GM19099 (cell line): ENCODE results near the gene EPHB6.
A peak's percentile ranks its signal among the peaks of the same experiment; 100 is the strongest.

Source experiments
- POLR2A ChIP-seq: IDR thresholded peaks from 3 replicates; pipeline ENCODE4 v1.6.1; 2011; ENCODE audit warnings: low read depth; ENCODE audit not compliant: insufficient read length; ENCODE audit errors: extremely low read depth

The EPHB6 gene, protein sequence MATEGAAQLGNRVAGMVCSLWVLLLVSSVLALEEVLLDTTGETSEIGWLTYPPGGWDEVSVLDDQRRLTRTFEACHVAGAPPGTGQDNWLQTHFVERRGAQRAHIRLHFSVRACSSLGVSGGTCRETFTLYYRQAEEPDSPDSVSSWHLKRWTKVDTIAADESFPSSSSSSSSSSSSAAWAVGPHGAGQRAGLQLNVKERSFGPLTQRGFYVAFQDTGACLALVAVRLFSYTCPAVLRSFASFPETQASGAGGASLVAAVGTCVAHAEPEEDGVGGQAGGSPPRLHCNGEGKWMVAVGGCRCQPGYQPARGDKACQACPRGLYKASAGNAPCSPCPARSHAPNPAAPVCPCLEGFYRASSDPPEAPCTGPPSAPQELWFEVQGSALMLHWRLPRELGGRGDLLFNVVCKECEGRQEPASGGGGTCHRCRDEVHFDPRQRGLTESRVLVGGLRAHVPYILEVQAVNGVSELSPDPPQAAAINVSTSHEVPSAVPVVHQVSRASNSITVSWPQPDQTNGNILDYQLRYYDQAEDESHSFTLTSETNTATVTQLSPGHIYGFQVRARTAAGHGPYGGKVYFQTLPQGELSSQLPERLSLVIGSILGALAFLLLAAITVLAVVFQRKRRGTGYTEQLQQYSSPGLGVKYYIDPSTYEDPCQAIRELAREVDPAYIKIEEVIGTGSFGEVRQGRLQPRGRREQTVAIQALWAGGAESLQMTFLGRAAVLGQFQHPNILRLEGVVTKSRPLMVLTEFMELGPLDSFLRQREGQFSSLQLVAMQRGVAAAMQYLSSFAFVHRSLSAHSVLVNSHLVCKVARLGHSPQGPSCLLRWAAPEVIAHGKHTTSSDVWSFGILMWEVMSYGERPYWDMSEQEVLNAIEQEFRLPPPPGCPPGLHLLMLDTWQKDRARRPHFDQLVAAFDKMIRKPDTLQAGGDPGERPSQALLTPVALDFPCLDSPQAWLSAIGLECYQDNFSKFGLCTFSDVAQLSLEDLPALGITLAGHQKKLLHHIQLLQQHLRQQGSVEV

DNA sequence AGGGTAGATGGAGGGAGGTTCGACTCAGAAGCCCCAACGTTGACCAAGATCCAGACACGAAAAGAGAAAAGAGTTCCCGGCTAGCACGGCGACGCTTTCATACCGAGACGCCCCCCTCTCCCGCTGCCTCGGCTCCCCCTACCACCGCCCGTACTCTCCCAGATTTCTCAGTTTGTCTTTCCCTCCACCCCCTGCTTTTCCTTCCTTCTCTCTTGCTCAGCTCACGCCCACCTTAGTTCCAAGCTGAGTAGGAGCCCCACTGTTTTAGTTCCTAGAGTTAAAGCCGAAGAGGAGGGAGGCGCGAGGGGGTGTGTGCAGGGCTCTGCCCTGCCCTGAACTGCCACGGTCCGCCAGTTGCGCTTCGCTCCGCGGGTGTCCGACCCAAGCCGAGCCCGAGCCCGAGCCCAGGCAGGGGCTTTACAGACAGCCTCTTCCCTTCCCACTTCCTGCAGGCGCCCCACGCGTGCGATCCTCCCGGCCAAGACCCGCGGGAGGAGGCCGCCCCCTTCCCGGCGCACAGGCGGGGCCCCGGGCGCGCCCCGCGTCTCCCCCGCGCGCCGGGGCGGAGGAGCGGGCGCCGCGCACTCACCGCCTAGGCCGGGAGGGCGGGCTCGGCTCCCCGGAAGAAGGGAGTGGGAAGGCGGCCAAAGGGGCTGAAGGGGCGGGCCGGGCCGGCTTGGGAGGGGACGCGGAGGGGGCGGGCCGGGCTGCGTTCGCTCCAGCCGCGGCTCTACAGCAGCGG is at the start of gene EPHB6:
TSS of gene EPHB6 (plus strand) at position 705 of the 742 bp plus-strand sequence. CDS start 8,152 bp downstream, outside the sequence.
- no peak for TF ChIP-seq POLR2A

DNA sequence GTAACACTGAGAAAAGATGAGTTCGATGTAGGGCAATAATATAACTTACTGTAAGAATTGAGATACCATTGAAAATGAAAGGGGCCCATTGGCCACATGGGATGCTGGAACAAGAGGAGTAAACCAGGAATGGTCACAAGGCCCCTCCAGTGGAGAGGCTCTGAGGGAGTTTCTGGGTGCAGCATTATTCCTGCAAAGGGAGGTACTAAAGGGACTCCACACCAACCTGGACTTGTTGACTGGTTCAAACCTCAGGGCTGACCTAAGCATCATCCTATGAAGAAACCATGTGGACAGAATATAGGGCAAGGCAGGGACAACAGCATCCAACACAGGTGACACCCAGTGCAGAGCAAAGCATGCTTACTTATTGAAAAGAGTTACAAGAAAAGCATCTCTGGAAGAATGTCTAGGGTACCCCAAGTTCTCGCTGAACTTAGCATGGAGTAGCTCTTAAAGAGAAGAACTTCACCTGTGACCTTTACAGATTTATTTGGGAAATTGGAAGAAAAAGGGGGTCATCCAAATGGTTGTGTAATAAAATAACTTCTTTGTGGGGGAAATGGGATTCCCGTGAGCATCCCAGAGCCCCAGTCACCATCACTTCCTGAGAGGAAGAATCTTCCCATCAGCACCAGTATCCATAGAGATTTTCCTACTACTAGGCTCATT is 49.4 kb upstream of the EPHB6 start:
- no peak for TF ChIP-seq POLR2A

DNA sequence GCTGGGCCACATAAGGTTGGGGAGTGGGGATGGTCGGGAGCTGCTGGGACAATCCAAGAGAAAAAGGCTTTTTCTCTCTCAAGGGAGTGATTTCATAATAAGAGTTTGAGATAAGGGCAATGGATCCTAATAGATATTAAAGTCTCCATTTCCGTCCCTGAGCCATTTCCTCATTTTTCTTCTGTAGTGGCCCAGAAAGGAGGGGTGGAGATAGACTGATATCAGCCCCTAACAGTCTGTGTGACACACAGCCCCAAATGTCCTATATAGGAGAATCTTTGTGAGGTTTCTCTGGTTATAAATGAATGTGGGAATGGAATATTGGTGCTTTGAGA is 48.9 kb upstream of the EPHB6 start:
- TF ChIP-seq POLR2A = no peak

DNA sequence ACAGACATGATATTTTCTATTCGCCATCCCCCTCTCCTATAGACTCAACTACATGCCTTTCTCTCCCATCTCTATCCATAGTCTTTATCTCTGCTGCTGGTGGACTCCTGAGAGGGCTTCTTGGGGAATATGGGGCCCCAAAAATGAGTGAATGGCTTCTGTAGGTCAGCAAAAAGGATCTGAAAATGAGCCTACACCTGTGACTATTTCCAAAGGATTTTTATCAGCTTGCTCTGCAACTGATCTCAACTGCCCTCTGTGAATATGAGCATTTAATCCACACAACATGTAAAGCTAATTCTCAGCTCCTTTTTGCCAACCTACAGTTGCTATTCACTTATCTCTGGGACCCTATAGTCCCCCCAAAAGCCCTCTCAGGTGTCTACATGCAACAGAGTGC is 47.9 kb upstream of the EPHB6 start:
- no peak for TF ChIP-seq POLR2A

DNA sequence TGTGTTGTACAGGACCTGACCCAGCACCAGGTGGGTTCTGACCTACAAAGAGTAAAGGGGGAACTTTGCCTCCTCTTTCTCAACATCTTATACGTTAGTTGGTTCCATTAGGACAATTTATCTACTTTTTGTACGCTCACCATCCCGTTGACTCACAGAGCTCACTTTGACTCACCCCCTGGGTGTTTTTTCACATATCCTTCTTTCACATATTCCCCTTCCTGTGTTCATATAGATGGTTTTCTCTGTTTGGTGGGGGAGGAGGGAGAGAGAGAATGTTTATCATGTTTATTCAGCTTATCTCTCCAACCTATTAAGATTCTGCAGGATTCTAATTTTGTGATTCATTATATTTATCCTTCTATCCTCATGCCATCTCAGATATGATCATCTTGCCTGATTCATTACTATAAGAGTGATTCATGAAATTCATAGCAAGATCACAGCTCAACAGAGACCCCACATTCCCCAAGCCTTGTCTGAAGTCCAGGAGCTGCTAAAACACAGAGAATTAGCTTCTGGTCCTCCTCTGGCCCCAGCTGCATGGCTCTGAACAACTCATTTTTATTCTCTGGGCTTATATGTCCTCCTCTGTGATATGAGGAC is 46.9 kb upstream of the EPHB6 start:
- no peak for TF ChIP-seq POLR2A

DNA sequence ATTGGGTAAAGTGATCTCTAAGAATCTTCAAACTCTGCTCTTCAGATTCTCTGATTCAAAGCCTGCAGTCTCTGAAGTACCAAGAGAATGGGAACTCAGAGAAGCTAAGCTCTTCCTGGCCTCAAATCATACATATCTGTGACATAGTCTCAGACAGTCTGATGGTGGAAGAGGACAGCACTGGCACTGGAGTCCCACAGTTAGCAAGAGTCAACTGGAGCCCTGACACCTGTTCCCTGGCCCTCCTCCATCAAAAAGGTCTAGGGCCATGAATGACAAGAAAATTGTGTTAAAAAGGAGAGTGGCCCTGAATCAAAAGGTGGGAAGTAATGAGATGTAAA is 46.4 kb upstream of the EPHB6 start:
- TF ChIP-seq POLR2A = no peak

DNA sequence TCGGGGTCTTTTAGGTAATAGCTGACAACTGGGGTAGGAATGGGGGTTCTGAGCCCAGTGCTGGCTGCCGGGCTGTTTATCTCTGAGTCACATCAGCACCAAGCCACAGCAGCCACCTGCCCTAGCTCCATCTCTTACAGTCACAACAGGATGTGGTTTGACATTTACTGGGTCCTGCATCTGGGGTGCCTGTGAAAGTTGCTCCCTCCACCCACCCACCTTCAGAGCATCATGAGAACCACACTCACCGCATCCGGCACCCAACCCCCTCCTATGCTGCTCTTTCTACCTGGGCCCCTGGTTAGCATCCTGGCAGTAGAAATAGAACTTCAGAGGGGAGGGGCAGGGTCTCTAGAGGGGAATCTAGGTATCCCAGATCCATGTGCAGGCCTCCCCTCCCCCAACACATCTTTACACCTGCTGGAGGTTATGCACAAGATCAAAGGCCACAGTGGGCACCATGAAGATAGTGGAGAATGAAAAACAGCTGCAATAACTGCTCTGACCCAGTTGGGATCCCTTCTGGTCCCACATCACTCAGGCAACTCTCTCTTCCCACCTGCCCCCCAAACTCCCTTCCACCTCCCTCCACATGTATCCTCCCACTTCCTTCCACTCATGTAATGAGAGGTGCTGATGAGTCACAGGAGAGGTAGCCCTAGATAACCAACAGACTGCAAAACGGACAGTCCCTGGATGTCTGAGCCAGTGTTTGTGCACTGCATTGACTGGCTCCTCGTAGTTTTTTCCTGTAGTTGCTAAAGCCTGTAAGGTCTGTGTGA is 45.9 kb upstream of the EPHB6 start:
- TF ChIP-seq POLR2A = peak; percentile 42

DNA sequence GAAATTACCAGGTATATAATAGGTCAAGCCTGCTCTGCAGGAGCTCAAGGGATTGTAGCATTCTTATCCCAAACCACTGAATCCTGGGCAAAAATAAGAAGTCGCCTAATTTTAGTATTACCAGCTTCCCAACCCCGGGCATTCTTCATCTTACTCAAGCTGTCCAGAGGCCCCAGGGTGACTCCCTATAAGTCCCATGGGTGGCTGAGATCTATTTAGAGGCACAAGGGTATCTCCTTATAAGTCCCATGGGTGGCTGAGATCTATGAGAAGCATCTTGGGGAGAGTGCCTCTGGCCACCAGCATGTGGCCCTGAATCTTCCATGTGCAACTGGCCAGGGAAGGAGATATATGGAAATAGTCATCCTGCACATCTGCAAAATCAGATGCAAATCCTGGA is 45.2 kb upstream of the EPHB6 start:
- TF ChIP-seq POLR2A = no peak

DNA sequence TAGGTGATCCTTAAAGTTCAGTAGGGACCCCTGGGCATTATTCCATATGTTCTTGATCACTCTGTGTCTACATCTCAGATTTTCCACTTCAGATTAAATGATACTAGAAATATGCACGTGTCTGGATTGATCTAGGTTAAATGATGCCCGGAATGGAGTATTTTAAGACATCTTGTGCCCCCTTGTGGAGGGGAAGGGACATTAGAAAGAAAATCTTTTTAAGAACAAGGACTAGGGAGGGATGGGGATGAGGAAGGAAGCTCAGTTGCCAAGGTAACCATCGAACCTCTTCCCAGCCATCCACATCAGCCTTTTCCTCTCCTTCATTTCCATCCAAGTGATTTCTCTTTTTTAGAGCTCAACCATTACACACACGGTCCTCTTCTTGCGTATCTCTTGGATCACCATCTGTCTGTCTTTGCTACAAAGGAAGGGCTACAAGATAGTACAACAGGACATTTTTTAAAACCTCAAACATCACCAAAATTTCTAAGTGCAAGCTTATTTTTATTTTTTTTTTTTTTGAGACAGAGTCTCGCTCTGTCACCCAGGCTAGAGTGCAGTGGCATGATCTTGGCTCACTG is 43.6 kb upstream of the EPHB6 start:
- no peak for TF ChIP-seq POLR2A

DNA sequence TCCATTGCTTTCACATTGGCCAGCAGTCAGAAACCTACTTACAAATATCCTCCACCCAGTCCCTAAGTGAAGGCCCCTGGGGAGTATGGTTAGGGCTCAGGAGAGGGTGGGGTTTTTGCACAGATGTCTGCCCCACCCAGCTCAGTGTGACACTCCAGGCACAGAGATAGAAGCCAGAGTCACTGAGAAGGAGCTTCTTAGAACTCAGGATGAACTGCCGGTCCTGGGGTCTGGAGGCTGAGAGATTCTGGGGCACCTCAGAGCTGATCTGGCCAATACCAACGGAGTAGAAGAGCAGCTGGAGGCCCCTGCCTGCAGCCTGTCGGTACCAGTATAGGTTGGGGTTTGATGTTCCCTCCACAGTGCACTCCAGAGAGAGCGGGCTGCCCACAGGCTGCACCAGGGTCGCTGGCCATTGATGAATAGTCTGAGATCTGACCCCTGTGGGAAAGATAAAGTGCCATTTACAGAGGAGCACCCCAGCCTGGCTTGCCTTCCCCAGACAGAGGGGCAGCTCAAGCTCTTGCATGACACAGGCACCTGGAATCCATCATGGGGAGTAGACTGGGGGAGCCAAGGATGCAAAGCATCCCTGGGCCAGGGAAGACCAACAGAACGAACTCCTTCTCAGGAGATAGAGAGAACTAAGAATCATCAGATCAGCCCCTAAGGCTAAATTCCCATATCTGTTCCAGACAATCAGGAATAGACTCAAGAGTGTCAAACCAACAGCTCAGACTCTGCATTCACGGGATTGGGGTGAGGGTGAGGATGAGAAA is 42.2 kb upstream of the EPHB6 start:
- TF ChIP-seq POLR2A = no peak

DNA sequence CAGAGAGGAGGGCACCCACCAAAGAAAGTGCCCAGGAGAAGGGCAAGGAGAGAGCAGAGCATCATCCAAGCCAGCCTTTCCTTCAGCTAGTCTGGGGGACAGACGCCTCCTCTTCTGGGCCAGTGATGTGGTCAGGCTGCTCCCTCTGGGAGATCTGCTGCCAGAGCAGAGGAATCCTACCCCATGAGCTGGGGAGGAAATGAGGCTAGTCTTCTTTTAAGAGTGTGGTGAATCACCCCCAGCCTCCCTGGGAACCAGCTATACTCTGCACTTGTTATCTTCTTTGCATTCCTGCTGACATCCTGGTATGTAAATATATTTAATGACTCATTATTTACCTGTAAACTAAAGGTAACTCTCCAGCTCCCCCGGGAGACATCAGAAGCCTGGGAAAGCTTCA is 41.6 kb upstream of the EPHB6 start:
- TF ChIP-seq POLR2A = no peak

DNA sequence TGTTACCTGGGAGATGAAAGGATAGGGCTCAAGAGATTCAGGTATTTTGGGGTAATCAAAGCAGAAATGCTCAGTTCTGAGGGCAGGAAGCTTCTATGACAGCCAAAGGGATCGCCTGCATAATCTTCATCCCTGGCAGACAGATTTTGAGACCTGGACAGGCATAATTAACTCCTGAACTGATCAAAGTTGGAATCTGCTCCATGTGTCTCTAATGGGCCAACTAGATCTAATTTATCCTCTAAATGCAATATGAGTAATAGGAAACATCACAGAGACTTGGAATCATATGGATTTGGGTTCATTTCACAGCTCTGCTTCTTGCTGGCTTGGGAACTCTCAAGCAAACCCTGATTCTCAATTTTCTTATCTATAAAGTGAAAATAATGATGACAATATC is 41.2 kb upstream of the EPHB6 start:
- TF ChIP-seq POLR2A = no peak

DNA sequence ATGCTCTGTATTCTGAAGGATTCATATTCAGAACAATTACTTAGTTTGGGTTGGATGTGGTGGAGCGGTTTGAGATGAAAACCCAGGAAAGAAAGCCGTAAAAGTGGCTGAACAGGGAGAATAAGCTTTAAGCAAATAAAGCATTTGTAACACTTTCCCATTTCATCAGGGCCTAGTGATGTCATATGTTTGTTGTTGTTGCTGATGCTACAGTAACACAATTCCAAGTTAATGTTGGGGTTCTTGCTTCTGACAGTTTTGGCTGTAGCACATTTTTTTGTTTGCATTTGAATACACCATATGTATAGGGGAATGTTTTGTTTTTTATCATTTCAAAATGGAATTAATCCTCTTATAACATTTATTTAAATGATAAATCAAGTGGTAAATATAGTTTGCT is 40.4 kb upstream of the EPHB6 start:
- no peak for TF ChIP-seq POLR2A

DNA sequence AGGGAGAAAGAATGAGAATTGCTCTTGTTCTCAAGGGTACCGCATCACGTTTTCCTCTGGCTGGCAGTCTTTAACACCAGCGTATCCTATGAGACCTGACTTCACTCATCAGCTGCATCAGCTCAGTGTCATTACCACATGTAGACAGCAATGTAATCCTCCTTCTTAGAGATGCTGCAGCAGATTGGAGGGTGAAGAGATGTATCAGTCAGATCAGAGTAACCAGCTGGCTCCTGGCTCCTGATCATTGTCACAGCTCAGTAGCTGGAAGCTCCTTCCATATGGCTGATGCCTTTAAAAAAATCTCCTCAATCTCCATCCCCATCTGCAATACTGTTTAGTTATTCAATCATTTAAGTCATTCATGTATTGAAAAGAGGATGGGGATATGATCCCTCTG is 39.7 kb upstream of the EPHB6 start:
- TF ChIP-seq POLR2A = no peak
